Loucy (cell line): ENCODE measurements around the gene WDR75.

Experiments
- CTCF ChIP-seq: fragments of 200-600 bp; sonication (generic); conservative IDR thresholded peaks from 2 replicates; pipeline ENCODE4 v1.5.1; 2014; ENCODE audit warnings: mild to moderate bottlenecking, antibody characterized with exemption, low read length
- EZH2phosphoT487 ChIP-seq: fragments of 200-600 bp; IDR thresholded peaks from 2 replicates; pipeline ENCODE4 v1.6.1; 2018; ENCODE audit warnings: antibody characterized with exemption, mild to moderate bottlenecking, moderate library complexity, borderline replicate concordance

- TF ChIP-seq CTCF, result no peak
- TF ChIP-seq EZH2phosphoT487, result no peak
These were observed 28.0 kb upstream of the WDR75 start for GRCh38 chr2:189413249-189413648.
